Measurements from ENCODE around the gene MON2.
"Not testable (repeated sequence)": the region's sequence is repeated elsewhere in the genome, so short reads cannot be mapped to it uniquely, and the experiment has no call there.

The MON2 gene

GRCh38 chr12:62481843-62482540 lies 15.4 kb downstream of the MON2 start:
- DNase-seq: no peak

- DNase-seq: no peak
Measured at GRCh38 chr12:62482769-62483168, 16.1 kb downstream of the MON2 start.

GRCh38 chr12:62484233-62484632 lies 17.6 kb downstream of the MON2 start:
- DNase-seq: no peak

- no peak for DNase-seq
Measured at GRCh38 chr12:62505786-62506185, 39.2 kb downstream of the MON2 start.

- no peak for DNase-seq
Measured at GRCh38 chr12:62512901-62513300, 46.3 kb downstream of the MON2 start.

- not testable (repeated sequence) for DNase-seq
Measured at GRCh38 chr12:62514080-62514479, 47.5 kb downstream of the MON2 start.

- DNase-seq: no peak
Measured at GRCh38 chr12:62516927-62517326, 50.3 kb downstream of the MON2 start.

GRCh38 chr12:62517887-62518286 lies 51.3 kb downstream of the MON2 start:
- no peak for DNase-seq

- no peak for DNase-seq
Measured at GRCh38 chr12:62519043-62519442, 52.4 kb downstream of the MON2 start.

GRCh38 chr12:62520361-62520760 lies 53.7 kb downstream of the MON2 start:
- no peak for DNase-seq

- DNase-seq: no peak
Measured at GRCh38 chr12:62522984-62523383, 56.4 kb downstream of the MON2 start.

- no peak for DNase-seq
Measured at GRCh38 chr12:62523619-62524018, 57.0 kb downstream of the MON2 start.

- DNase-seq: no peak
Measured at GRCh38 chr12:62525271-62525670, 58.6 kb downstream of the MON2 start.

- no peak for DNase-seq
Measured at GRCh38 chr12:62530596-62530995, 64.0 kb downstream of the MON2 start.

- DNase-seq: no peak
Measured at GRCh38 chr12:62532333-62532732, 65.7 kb downstream of the MON2 start.

- no peak for DNase-seq
Measured at GRCh38 chr12:62533087-62533754, 66.6 kb downstream of the MON2 start.

- DNase-seq: no peak
Measured at GRCh38 chr12:62533755-62534107, 67.1 kb downstream of the MON2 start.

- DNase-seq: no peak
Measured at GRCh38 chr12:62536546-62536945, 69.9 kb downstream of the MON2 start.

GRCh38 chr12:62537551-62537950 lies 70.9 kb downstream of the MON2 start:
- DNase-seq: no peak

- DNase-seq: no peak
Measured at GRCh38 chr12:62540354-62540753, 73.7 kb downstream of the MON2 start.

- DNase-seq: no peak
Measured at GRCh38 chr12:62542814-62543213, 76.2 kb downstream of the MON2 start.

GRCh38 chr12:62543324-62543723 lies 76.7 kb downstream of the MON2 start:
- no peak for DNase-seq

- no peak for DNase-seq
Measured at GRCh38 chr12:62543741-62544140, 77.1 kb downstream of the MON2 start.

- DNase-seq: no peak
Measured at GRCh38 chr12:62552906-62553556, 86.4 kb downstream of the MON2 start.
